ENCODE data around the gene NUDT3. TPM values are rescaled to one million over a fixed set of nuclear protein-coding genes. Genes with fewer than 3 reads are reported as not detected.
"Not testable (repeated sequence)": the region's sequence is repeated elsewhere in the genome, so short reads cannot be mapped to it uniquely, and the experiment has no call there.

The NUDT3 gene
- total RNA-seq, 4 donors from 2014 or later = 51.6 to 88.7 (median 57.3) TPM

DNA sequence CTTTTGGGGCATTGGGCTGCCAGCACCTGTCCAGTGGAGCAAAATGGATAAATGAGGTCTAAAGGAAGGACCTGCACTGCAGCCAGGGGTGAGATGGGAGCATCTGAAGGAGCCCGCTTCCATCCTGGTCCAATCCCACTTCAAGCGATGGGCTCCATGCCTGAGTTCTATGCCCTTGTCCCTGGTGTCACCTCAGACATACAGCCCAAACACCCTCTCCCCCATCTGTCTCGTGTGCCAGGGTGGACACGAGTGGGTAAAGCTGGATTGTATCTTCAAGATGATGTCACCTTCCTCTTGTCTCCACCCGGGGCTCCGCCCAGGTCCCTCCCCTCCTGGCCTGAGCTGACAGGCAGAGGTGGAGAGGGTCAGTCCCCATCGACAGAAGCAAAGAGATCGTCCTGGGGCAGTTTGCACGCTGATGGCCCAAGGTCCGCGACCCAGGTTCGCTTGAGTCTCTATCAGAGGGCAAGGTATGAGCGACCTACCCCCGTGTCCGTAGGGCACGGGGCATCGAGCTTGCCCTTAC is 144.2 kb downstream of the NUDT3 start:
- Histone ChIP-seq H3K4me3 (peak overlapping the region; percentile 78 to 95 (median 88)), H3K9me3 (no peaks in the 10 kb centered on the region), H3K27me3 (no peaks in the 10 kb centered on the region), H3K27ac (peak overlapping the region; percentile 89 to 94 (median 92)), H3K36me3 (peaks cover 0 to 8% (median 0%) of the 10 kb centered on the region in 3 donors), H3K4me1 (peaks cover 0 to 60% (median 27%) of the 10 kb centered on the region in 4 donors)
- TF ChIP-seq EP300 (IDR thresholded peaks at IDR 0.05) = no peak
- TF ChIP-seq POLR2A (IDR thresholded peaks at IDR 0.05) = no peak
- TF ChIP-seq, protein P1, sequence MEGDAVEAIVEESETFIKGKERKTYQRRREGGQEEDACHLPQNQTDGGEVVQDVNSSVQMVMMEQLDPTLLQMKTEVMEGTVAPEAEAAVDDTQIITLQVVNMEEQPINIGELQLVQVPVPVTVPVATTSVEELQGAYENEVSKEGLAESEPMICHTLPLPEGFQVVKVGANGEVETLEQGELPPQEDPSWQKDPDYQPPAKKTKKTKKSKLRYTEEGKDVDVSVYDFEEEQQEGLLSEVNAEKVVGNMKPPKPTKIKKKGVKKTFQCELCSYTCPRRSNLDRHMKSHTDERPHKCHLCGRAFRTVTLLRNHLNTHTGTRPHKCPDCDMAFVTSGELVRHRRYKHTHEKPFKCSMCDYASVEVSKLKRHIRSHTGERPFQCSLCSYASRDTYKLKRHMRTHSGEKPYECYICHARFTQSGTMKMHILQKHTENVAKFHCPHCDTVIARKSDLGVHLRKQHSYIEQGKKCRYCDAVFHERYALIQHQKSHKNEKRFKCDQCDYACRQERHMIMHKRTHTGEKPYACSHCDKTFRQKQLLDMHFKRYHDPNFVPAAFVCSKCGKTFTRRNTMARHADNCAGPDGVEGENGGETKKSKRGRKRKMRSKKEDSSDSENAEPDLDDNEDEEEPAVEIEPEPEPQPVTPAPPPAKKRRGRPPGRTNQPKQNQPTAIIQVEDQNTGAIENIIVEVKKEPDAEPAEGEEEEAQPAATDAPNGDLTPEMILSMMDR (IDR thresholded peaks at IDR 0.05) = no peak
- WGBS, 2 donors = 10 to 12% methylated on average over 16 to 17 of the region's 17 CpGs
- DNase-seq (ENCODE audit: low spot score in 2 of 2) = peak in 1 of 2 donors; percentile 61

DNA sequence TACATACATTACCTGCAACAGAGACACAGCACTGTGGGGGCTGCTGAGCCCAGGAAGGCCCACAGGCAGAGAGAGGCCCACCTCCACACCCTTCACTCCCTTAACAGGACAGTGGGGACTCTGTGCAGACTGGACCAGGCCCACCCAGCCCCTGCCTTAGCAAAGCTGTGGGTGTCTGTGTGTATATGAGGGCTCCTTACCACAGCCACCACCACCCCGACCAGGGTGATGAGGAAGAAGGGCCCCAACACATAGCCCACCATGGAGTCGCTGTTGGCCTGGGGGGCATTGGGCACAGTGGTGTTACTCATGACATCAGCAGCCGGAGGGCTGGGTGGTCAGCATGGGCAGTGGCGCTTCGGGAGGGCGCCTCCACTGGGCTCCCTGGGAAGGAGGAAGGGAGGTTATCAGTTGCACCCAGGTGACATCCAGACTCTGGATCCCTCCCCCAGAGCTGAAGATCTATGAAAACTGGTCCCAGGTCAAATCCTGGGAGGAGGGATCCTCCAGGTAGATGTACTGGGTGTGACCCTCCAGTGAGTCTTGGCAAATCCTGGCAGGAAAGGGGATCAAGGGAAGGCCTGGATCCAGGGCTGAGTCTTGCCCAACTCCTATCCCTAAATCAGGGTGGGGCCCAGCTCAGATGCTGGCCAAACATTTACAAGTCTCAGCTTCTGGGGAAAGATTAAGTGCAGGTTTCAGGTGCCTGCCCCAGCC is 144.8 kb downstream of the NUDT3 start:
- H3K27ac ChIP-seq = peak overlapping the region; percentile 89 to 94 (median 92)
- H3K27me3 ChIP-seq = no peaks in the 10 kb centered on the region
- peaks cover 0 to 13% (median 0%) of the 10 kb centered on the region in 3 donors for H3K36me3 ChIP-seq
- no peak for DNase-seq (ENCODE audit: low spot score in 2 of 2)
- peak overlapping the region in 3 of 4 donors; percentile 78 to 89 (median 88) for H3K4me3 ChIP-seq
- H3K9me3 ChIP-seq = no peaks in the 10 kb centered on the region
- peaks cover 0 to 65% (median 27%) of the 10 kb centered on the region in 4 donors for H3K4me1 ChIP-seq
- TF ChIP-seq EP300 (IDR thresholded peaks at IDR 0.05) (no peak), POLR2A (IDR thresholded peaks at IDR 0.05) (no peak)
- TF ChIP-seq, protein P1 (IDR thresholded peaks at IDR 0.05) = no peak
- WGBS, 2 donors = 81 to 83% methylated on average over 6 of the region's 6 CpGs

DNA sequence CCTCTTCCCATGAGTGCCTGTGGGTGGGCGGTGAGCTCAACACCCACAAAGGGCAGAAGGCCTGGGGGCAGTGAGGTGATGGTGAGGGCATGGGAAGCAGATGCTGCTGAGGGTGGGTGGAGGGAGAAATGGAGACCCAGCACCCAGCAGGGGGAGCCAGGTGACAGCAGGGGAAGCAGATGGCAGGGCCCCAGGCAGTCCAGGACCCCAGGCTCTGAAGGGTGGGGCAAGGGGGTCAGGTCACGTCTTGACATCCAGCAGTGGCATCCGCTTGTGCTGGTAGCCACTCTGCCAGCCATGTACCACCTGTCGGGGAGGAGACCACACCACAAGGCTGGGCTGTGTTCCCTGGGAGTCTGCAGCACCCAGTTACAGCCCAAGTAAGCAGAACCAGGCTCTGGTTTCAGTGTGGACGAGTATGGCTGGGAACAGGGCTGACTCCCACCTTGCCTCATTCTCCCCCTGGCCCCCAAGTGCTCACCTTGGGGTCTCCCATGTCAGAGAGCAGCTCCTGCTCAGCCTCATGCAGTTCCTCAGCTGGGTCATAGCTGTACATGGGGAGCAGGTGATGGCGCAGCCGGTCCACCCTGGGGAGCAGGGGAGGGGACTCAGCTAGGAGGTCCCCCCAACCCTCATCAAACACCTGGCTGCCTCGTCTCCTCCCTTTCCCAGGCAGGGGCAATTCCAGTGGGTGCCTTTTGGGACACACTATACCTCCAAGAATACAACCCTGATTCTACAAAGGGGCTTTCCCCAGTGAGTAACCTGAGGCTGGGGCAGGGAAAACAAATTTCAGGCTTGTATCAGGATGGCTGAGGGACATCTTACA is 145.7 kb downstream of the NUDT3 start:
- Histone ChIP-seq H3K27ac (peak overlapping the region in 3 of 4 donors; percentile 7 to 94 (median 93)), H3K4me3 (no peak overlapping the region), H3K9me3 (no peaks in the 10 kb centered on the region), H3K36me3 (peaks cover 0 to 20% (median 0%) of the 10 kb centered on the region in 3 donors), H3K27me3 (no peaks in the 10 kb centered on the region), H3K4me1 (peaks cover 0 to 69% (median 27%) of the 10 kb centered on the region in 4 donors)
- TF ChIP-seq, protein P1 (IDR thresholded peaks at IDR 0.05) = peak; percentile 9 to 38 (median 22)
- no peak for TF ChIP-seq EP300 (IDR thresholded peaks at IDR 0.05)
- DNase-seq (ENCODE audit: low spot score in 2 of 2) = no peak
- WGBS, 2 donors = 62 to 66% methylated on average over 4 to 8 of the region's 8 CpGs

DNA sequence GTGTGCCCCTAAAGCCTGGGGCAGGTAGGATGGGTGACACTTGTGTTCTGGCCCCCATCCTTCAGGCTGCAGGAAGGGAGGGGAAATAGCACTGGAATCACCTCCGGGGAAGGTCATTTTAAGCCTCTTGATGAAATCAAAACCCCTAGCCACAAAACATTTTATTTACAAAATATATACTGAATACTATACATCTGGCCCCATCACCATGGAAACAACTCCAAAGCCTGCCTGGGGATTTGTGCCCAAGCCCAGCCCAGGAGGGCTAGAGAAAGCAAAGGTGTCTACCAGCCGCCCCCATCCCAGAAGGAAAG is 146.3 kb downstream of the NUDT3 start:
- no peaks in the 10 kb centered on the region for H3K9me3 ChIP-seq
- TF ChIP-seq EP300 (IDR thresholded peaks at IDR 0.05) = no peak
- TF ChIP-seq POLR2A (IDR thresholded peaks at IDR 0.05) = no peak
- TF ChIP-seq, protein P1 (IDR thresholded peaks at IDR 0.05) = no peak
- H3K27ac ChIP-seq = peak overlapping the region in 2 of 4 donors; percentile 93 to 94
- peaks cover 0 to 69% (median 27%) of the 10 kb centered on the region in 4 donors for H3K4me1 ChIP-seq
- WGBS, 2 donors = 60 to 65% methylated on average over 2 of the region's 2 CpGs
- H3K36me3 ChIP-seq = peaks cover 0 to 26% (median 0%) of the 10 kb centered on the region in 3 donors
- no peak overlapping the region for H3K4me3 ChIP-seq
- H3K27me3 ChIP-seq = no peaks in the 10 kb centered on the region
- no peak for DNase-seq (ENCODE audit: low spot score in 2 of 2)

DNA sequence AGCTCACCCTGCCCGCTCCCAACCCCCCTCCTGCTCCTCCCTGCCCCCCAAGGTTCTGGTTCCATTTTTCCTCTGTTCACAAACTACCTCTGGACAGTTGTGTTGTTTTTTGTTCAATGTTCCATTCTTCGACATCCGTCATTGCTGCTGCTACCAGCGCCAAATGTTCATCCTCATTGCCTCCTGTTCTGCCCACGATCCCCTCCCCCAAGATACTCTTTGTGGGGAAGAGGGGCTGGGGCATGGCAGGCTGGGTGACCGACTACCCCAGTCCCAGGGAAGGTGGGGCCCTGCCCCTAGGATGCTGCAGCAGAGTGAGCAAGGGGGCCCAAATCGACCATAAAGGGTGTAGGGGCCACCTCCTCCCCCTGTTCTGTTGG is 146.7 kb downstream of the NUDT3 start:
- H3K9me3 ChIP-seq; H3K27me3 ChIP-seq; H3K4me3 ChIP-seq; DNase-seq (ENCODE audit: low spot score in 2 of 2): not testable (repeated sequence)
- peaks cover 0 to 69% (median 27%) of the 10 kb centered on the region in 4 donors for H3K4me1 ChIP-seq
- WGBS, 2 donors = 67 to 70% methylated on average over 7 of the region's 7 CpGs
- peaks cover 0 to 30% (median 0%) of the 10 kb centered on the region in 3 donors for H3K36me3 ChIP-seq
- H3K27ac ChIP-seq = peak overlapping the region in 1 of 4 donors; percentile 93

DNA sequence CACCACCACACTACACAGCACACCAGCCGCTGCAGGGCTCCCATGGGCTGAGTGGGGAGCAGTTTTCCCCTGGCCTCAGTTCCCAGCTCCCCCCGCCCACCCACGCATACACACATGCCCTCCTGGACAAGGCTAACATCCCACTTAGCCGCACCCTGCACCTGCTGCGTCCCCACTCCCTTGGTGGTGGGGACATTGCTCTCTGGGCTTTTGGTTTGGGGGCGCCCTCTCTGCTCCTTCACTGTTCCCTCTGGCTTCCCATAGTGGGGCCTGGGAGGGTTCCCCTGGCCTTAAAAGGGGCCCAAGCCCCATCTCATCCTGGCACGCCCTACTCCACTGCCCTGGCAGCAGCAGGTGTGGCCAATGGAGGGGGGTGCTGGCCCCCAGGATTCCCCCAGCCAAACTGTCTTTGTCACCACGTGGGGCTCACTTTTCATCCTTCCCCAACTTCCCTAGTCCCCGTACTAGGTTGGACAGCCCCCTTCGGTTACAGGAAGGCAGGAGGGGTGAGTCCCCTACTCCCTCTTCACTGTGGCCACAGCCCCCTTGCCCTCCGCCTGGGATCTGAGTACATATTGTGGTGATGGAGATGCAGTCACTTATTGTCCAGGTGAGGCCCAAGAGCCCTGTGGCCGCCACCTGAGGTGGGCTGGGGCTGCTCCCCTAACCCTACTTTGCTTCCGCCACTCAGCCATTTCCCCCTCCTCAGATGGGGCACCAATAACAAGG is 147.3 kb downstream of the NUDT3 start:
- Histone ChIP-seq H3K36me3 (peaks cover 0 to 33% (median 0%) of the 10 kb centered on the region in 3 donors), H3K27ac (peak overlapping the region in 2 of 4 donors; percentile 39 to 93), H3K4me1 (peaks cover 0 to 73% (median 27%) of the 10 kb centered on the region in 4 donors)
- DNase-seq (ENCODE audit: low spot score in 2 of 2); H3K27me3 ChIP-seq; H3K4me3 ChIP-seq; H3K9me3 ChIP-seq: not testable (repeated sequence)
- WGBS, 2 donors = 74 to 75% methylated on average over 10 to 13 of the region's 13 CpGs
